Heart right ventricle (tissue), 16 donors: ENCODE data around the gene ADARB2. TPM values are rescaled to one million over a fixed set of nuclear protein-coding genes. Genes with fewer than 3 reads are reported as not detected.

ENCODE experiments used
- ATAC-seq, 8 donors: fragments of 200-7000 bp; cut with Tn5 transposase; one replicate each; pipeline ENCODE4 v1.9.1; 2020; ENCODE audit warnings: mild to moderate bottlenecking in 8 of 8, moderate library complexity in 8 of 8, moderate number of reproducible peaks in 1 of 8
- DNase-seq, 2 donors: peaks; one replicate each; pipeline ENCODE4 v3.0.0-alpha.2; 2020
- H3K27ac ChIP-seq, 10 donors: fragments of 200-600 bp; sonication (generic) in 2 of 10; one replicate each; pipeline versions ENCODE4 v1.5.0 to v1.8.0; 2020 to 2022; ENCODE audit warnings: mild to moderate bottlenecking in 3 of 10
- H3K27me3 ChIP-seq, 7 donors: fragments of 200-600 bp; one replicate each; pipeline ENCODE4 v1.8.0; 2021 to 2022; ENCODE audit warnings: mild to moderate bottlenecking in 2 of 7
- H3K36me3 ChIP-seq, 9 donors: fragments of 200-600 bp; sonication (generic) in 1 of 9; one replicate each; pipeline versions ENCODE4 v1.5.0 to v1.8.0; 2020 to 2022; ENCODE audit warnings: mild to moderate bottlenecking in 2 of 9
- H3K4me1 ChIP-seq, 9 donors: fragments of 200-600 bp; sonication (generic) in 1 of 9; one replicate each; pipeline versions ENCODE4 v1.5.0 to v1.8.0; 2020 to 2022; ENCODE audit warnings: mild to moderate bottlenecking in 4 of 9
- H3K4me3 ChIP-seq, 10 donors: fragments of 200-600 bp; sonication (generic) in 2 of 10; one replicate each; pipeline versions ENCODE4 v1.5.0 to v1.8.0; 2020 to 2022; ENCODE audit warnings: mild to moderate bottlenecking in 7 of 10, moderate library complexity in 2 of 10
- H3K9me3 ChIP-seq, 11 donors: fragments of 200-600 bp in 10 of 11; sonication (generic) in 2 of 11; one replicate each; pipeline versions ENCODE4 v1.5.0 to v1.8.0; 2013 to 2022; ENCODE audit warnings: mild to moderate bottlenecking in 2 of 11, control low read depth in 1 of 11, moderate library complexity in 1 of 11
- WGBS, 2 donors: extraction: QIAGEN DNeasy Blood & Tissue Kit; methylation state at CpG; one replicate each; pipeline ENCODE4 v1.1.7; 2013; ENCODE audit warnings: inconsistent platforms in 1 of 2; 5-methylcytosine and 5-hydroxymethylcytosine counted together
- intact Hi-C, 10 donors: fragments of 100-400 bp; cut with DNase I; formaldehyde crosslinking; loops; one replicate each; pipeline versions ENCODE4 v1.11.1 to v1.14.2; 2022
- polyA plus RNA-seq, 2 donors: library from polyadenylated mRNA; stranded (reverse); fragments of 200-250 nt; gene quantifications; one replicate each; pipeline ENCODE4 v1.2.3, GENCODE V29; 2013
- total RNA-seq, 10 donors: library from RNA; stranded (reverse); fragmentation: NEBNext Ultra II Directional in 3 of 10; extraction: Animal tissue kit (Norgen Biotek cat#: 25700) in 3 of 10; gene quantifications; one replicate each; pipeline versions ENCODE4 v1.2.1 to v1.2.4, GENCODE V29; 2021 to 2023
- TF ChIP-seq, protein P1 (sequence below), 9 donors: fragments of 200-600 bp; sonication (generic) in 2 of 9; IDR thresholded peaks; one replicate each; pipeline versions ENCODE4 v1.5.0 to v1.8.0; 2021 to 2022; ENCODE audit warnings: antibody characterized with exemption in 9 of 9, mild to moderate bottlenecking in 5 of 9, moderate library complexity in 1 of 9
- donor health status: Arrhythmogenic right ventricular cardiomyopathy.
- donor health status: ischemic (EF 13 %, LVEDD 7.1; RV severe dilation, severe dysfunction).
- donor health status: healthy with polysubstance abuse.
- donor health status: DM: no; HTN: yes; CAD: no.
- donor health status: DM: no; HTN: no; CAD: no.
- donor health status: ischemic (EF 25% LVEDD 6.9; RV normal size, moderate dysfunction).
- donor health status: ischemic (EF 25% LVEDD 5.7; RV mildly dilated, moderate dysfunction).
- donor health status: healthy.
- donor health status: DM: yes; HTN: yes; CAD: no.
- donor health status: Ischemic cardiomyopathy.
- donor health status: ischemic (EF 35%, LVEDD 5.7; RV mildly dilated, moderate dysfunction).
- donor health status: nonischemic (EF 11% LVEDD 7.7; RV severe dilation, severe dysfunction).
- donor health status: DM: yes; HTN: yes; CAD: no.
- donor health status: PGD.
- donor health status: ischemic (EF 29% LVEDD 5.4; RV normal size, mild dysfunction).
- donor health status: nonischemic (EF 23%, LVEDD 6.1; RV moderate dilation, normal function).

ADARB2 gene
- total and polyA plus RNA-seq, 12 donors, result 0.08 to 0.47 (median 0.17) TPM; not detected in 2

DNA sequence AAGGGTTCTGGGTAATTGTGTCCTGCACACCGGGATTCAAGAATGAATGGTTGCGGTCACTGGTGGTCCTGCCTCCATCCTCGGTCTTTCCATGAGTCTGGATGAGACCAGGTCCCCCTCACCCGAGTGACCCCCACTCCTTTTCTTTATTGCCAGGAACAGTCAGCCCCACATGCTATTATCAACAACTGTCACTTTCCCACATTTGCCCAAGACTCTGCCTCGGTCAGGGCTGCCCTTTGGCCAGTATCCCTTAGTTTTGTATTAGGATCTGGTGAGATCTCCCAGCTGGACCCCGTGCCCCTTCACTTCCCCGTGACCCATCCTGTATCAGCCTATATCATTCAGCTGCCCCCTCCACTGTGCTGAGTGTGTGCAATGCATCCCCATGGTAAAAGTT lies 288.3 kb downstream of the ADARB2 start:
- Histone ChIP-seq H3K36me3 (no peaks in the 10 kb centered on the region), H3K9me3 (peaks cover 0 to 5% (median 0%) of the 10 kb centered on the region in 11 donors), H3K4me1 (no peaks in the 10 kb centered on the region), H3K4me3 (no peak overlapping the region), H3K27ac (no peak overlapping the region), H3K27me3 (peaks cover 0 to 25% (median 5%) of the 10 kb centered on the region in 7 donors)
- TF ChIP-seq, protein P1, sequence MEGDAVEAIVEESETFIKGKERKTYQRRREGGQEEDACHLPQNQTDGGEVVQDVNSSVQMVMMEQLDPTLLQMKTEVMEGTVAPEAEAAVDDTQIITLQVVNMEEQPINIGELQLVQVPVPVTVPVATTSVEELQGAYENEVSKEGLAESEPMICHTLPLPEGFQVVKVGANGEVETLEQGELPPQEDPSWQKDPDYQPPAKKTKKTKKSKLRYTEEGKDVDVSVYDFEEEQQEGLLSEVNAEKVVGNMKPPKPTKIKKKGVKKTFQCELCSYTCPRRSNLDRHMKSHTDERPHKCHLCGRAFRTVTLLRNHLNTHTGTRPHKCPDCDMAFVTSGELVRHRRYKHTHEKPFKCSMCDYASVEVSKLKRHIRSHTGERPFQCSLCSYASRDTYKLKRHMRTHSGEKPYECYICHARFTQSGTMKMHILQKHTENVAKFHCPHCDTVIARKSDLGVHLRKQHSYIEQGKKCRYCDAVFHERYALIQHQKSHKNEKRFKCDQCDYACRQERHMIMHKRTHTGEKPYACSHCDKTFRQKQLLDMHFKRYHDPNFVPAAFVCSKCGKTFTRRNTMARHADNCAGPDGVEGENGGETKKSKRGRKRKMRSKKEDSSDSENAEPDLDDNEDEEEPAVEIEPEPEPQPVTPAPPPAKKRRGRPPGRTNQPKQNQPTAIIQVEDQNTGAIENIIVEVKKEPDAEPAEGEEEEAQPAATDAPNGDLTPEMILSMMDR (IDR thresholded peaks at IDR 0.05), result no peak
- ATAC-seq (no peak), DNase-seq (no peak)
- 80 to 85% methylated on average over 7 of the region's 7 CpGs for WGBS, 2 donors
- intact Hi-C loops, result no loop called here

DNA sequence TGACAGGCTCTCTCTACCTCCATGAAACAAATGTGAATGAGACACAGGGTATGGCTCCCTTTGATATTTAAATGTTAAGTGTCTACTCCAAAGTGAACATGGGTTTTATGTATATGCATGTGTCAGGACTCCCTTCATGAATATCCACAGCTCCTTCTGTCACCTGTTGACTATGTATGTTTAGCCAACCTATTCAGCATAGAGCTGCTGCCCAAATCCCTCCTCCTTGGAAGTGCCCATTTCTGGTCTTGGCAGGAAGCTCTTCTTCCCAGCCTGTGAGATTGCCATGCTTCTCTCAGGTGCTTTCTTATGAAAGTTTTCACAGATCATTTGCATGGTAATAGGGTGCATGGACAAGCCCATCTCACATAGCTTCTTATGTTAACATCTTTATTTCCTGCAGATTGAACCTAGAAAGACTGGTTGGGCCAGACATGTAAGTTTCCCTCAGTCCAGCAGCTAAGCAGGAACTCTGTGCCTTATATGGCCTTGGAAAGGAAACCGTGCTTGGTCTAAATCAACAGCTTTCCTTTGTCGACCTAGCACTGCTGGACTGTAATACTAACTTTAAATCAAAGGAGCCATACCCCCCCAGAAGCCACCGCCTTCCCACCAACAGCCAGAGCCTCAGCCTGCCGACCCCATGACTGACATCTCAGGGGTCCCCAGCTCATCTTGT lies 288.9 kb downstream of the ADARB2 start:
- peaks cover 0 to 25% (median 5%) of the 10 kb centered on the region in 7 donors for H3K27me3 ChIP-seq
- WGBS, 2 donors, result 56 to 60% methylated on average over 4 of the region's 4 CpGs
- TF ChIP-seq, protein P1 (IDR thresholded peaks at IDR 0.05), result no peak
- no peaks in the 10 kb centered on the region for H3K36me3 ChIP-seq
- no peak overlapping the region for H3K4me3 ChIP-seq
- H3K9me3 ChIP-seq, result peaks cover 0 to 5% (median 0%) of the 10 kb centered on the region in 11 donors
- DNase-seq (no peak), ATAC-seq (no peak)
- intact Hi-C loops, result no loop called here
- no peak overlapping the region for H3K27ac ChIP-seq
- H3K4me1 ChIP-seq, result no peaks in the 10 kb centered on the region

DNA sequence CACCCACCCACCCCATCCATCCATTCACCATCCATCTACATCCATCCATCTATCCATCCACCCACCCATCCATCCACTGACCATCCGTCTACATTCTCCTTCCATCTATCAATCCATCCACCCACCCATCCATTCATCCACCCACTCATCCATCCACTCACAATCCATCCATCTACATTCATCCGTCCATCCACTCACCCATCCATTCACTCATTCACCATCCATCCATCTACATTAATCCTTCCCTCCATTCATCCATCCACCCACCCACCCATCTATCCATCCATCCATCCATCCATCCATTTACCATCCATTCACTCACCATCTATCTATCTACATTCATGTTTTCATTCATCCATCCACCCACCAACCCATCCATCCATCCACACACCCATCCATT lies 292.5 kb downstream of the ADARB2 start:
- ATAC-seq (no peak), DNase-seq (no peak)
- Histone ChIP-seq H3K4me3 (no peak overlapping the region), H3K9me3 (no peaks in the 10 kb centered on the region), H3K4me1 (no peaks in the 10 kb centered on the region), H3K27ac (no peak overlapping the region), H3K27me3 (peaks cover 0 to 8% (median 5%) of the 10 kb centered on the region in 7 donors), H3K36me3 (no peaks in the 10 kb centered on the region)
- TF ChIP-seq, protein P1 (IDR thresholded peaks at IDR 0.05), result no peak
- intact Hi-C loops, result no loop called here
- WGBS, 2 donors, result 93 to 98% methylated on average over 2 of the region's 2 CpGs

DNA sequence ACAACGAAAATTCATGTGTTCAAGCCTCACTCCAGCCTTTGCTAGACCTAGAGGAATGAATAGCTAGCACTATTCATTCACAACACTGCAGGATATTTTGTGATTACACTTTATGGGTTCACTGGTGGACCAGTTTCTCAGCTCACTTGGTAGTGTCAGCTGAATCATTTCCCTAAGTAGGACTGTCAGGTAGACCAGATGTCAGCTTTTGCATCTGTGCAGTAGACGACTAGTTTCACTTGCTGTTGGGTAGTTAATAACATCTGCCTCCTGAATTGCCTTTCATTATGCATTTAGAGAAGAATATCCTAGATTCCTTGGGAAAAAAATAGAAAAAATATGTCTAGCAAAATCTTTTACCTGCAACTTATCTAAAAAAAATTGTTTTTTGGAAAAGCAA lies 296.4 kb downstream of the ADARB2 start:
- Histone ChIP-seq H3K27ac (no peak overlapping the region), H3K4me3 (no peak overlapping the region), H3K9me3 (no peaks in the 10 kb centered on the region), H3K27me3 (peaks cover 0 to 7% (median 0%) of the 10 kb centered on the region in 7 donors), H3K36me3 (no peaks in the 10 kb centered on the region), H3K4me1 (no peaks in the 10 kb centered on the region)
- ATAC-seq (no peak), DNase-seq (no peak)
- 71 to 76% methylated on average over 2 of the region's 2 CpGs for WGBS, 2 donors
- TF ChIP-seq, protein P1 (IDR thresholded peaks at IDR 0.05), result no peak
- intact Hi-C loops, result no loop called here
